ENCODE data around the gene LGALS1.

The LGALS1 gene

DNA sequence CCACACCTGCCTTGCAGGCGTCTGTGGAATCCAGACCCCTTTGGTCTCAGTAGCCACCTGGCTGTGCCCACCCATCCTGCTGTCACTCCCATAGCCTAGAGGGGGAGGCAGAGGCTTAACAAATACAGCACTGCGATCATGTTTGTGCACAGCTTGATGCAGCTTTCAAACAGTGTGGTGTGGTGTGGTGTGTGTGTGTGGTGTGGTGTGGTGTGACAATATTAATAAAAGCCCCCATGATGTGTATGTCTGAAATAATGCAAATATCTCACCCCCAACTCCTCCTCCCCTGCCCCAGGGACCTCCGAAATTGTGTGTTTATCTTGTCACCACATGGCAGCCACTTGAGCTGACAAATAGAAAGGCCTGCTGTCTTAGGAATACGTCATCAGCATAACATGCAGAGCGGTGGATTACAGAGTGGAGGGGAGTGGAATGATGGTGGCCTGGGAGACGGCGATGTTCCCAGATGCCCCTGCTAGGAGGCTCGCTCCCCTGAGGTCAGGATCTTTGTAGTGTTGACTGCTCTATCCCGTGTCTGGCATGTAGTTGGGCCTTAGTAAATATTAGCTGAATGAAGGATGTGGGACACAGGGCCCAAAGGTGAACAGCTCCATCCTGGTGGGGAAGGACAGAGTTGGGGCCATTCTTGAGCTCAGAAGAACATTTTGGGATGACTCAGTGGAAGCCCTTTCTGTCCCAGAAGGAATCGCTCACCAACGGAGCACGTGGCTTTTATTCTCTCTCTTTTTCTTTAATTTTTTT lies 14.1 kb upstream of the LGALS1 start:
- DNase-seq (ENCODE audit: low read depth in 4 of 4, low spot score in 1 of 4), result no peak

DNA sequence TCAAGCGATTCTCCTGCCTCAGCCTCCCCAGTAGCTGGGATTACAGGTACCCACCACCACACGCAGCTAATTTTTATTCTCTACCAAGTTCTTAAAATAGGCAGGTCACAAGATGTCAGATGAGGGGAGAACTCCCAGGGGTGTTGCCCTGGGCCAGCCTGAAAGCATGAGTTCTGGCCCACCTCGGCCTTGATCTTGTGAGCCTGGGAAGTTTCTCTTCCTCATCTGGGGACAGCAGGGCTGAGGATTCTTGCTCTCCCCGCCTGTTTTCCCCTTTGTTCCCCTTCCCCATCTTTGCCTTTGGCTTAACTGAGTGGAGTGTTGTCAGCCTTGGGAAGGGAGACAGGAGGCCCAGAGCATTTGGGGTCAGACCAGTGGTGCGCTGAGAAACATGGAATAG lies 13.4 kb upstream of the LGALS1 start:
- DNase-seq (ENCODE audit: low read depth in 4 of 4, low spot score in 1 of 4), result no peak

DNA sequence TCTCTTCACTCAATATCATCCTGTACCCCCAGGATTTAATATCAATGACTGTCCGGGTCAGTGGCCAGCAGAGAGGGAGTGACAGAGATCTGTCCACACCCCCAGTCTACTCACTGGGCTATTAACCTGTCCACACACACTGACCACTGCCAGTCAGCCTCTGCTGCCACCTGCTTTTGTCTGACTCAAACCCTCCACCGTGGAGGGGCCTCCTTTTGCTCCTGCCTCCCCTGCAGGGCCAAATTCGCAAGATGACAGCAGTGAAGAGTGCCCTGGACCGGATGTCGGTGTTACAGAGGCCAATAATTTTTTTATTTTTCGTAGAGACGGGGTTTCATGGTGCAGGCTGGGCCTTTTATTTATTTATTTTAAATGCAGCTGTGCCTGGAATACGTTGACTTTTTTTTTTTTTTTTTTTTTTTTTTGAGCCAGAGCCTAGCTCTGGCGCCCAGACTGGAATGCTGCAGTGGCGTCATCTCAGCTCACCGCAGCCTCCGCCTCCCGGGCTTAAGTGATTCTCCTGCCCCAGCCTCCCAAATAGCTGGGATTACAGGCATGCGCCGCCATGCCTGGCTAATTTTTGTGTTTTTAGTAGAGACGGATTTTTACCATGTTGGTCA lies 11.8 kb upstream of the LGALS1 start:
- no peak for DNase-seq (ENCODE audit: low read depth in 4 of 4, low spot score in 1 of 4)

DNA sequence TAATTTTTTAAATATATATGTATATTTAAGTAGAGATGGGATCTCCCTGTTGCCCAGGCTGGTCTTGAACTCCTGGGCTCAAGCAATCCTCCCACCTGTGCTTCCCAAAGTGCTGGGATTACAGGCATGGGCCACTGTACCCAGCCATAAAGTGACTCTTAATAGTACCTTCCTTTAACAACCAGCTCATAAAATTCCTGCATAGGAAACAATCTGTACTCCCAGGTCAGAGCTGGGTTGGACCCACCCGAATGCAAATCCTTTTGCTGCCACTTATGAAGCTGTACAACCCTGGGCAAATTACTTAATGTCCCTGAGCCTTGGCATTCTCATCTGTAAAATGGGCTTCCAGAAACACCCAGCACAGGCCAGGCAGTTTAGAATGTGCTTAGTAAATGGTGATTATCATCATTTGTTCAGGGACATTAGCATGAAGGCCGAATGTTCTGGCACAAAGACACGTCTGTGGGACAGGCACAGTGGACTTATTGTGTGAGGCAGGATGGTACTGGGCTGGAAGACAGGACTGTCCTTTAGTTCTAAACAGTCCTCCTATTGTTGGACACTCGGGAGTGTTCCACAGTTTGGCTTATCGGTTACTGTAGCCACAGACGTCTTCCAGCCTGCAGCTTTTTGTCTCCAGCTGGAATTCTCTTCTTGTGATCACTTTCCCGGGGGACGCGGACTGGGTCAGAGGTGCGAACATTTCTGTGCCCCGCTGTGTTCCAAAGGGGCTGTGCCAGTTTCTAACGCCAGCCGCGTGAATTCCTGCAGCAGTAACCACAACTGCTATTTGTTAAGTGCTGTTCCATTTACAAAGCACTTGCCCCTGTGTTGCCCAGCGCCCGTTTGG lies 11.0 kb upstream of the LGALS1 start:
- no peak for DNase-seq (ENCODE audit: low read depth in 4 of 4, low spot score in 1 of 4)

DNA sequence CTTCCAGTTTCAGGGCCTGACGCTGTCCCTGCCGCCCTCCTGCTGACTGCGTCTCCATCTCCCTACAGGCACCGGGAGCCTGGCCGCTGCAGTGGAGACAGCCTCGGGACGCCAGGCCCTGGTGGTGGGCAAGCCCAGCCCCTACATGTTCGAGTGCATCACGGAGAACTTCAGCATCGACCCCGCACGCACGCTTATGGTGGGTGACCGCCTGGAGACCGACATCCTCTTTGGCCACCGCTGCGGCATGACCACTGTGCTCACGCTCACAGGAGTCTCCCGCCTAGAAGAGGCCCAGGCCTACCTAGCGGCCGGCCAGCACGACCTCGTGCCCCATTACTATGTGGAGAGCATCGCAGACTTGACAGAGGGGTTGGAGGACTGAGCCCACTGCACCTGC lies 9.9 kb upstream of the LGALS1 start:
- no peak for DNase-seq (ENCODE audit: low read depth in 4 of 4, low spot score in 1 of 4)

DNA sequence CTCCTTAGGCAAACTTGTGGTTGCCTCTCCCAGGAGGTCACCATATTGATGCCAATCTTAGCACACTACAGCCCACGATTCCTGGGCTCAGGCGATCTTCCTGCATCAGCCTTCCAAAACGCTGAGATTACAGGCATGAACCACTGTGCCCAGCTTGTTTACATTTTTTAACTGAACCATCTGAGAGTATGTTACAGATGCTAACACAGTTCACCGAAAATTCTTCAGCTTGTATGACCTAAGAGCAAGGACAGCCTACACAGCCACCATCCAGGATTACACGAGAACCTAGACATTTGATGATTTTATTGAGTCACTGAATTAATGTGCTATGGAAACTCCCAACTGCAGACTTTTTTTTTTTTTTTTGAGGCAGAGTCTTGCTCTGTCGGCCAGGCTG lies 5.8 kb upstream of the LGALS1 start:
- no peak for DNase-seq (ENCODE audit: low read depth in 4 of 4, low spot score in 1 of 4)

DNA sequence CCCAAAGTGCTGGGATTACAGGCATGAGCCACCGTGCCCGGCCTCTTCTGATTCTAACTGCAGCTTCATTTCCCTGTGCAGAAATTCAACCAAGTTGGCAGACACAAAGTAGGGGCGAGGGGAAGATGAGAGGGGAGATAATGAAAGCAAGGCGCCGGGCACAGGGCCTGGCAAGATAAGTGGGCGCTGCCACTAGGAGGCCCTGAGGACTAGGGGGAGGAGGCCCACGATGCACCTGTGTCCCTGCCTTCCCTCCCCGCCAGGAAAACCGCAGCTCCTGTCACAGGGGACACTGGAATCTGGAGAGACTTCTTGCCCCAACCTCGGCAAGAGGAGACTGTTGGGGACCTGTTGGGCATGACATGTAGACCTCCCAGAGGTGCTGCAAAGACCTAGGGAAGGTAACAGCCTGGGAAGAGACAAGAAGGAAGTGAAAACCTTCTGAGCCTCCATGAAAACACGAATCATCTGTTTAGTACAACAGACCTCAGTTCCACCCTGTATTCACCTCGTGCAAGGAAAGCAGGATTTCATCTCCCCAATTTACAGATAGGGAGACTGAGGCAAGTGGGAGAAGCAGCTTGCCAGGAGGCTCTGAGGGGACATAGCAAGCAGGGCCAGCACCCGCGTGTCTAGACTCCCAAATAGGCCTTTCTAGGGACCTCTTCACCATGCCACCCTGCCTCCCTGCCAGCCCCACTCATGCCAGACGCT lies 3.1 kb upstream of the LGALS1 start:
- no peak for DNase-seq (ENCODE audit: low read depth in 4 of 4, low spot score in 1 of 4)

DNA sequence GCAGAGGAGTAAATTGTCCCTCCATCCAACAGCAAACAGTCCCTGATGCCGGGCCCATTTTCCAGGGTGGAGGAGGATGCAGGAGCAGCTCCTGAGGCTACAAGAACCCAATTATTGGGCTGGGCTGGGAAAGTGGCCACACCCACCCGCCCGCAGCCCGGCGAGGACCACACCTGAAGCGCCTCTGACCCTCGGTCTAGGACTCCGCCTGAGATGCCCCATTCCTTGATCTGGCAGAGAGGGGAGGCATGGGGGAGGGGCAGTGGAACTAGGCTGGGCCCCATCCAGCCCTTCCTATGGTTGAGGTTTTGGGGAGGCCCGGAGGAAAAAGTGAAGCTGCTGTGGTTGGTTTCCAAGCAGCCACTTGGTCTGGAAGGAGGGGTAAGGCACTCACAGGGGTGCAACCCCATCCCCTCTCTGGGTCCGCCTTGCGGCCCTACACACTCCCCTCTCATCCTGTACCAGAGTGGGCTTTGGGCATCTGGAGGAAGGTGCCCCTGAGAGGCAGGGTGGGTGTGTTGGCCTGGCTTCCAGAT lies 2.4 kb upstream of the LGALS1 start:
- no peak for DNase-seq (ENCODE audit: low read depth in 4 of 4, low spot score in 1 of 4)

DNA sequence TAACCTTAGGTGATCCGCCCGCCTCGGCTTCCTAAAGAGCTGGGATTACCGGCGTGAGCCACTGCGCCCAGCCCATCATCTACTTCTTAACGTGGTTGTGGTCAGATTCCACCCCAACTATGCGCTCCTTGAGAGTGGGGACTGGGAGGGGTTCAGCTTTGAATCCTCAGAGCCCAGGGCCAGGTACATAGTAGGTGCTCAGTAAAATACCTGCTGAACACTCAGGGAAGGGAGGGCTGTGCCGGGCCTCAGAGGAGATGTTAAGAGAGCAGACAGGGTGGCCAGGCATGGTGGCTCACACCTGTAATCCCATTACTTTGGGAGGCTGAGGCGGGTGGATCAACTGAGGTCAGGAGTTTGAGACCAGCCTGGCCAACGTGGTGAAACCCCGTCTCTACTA lies 1.2 kb upstream of the LGALS1 start:
- DNase-seq (ENCODE audit: low read depth in 4 of 4, low spot score in 1 of 4), result no peak

DNA sequence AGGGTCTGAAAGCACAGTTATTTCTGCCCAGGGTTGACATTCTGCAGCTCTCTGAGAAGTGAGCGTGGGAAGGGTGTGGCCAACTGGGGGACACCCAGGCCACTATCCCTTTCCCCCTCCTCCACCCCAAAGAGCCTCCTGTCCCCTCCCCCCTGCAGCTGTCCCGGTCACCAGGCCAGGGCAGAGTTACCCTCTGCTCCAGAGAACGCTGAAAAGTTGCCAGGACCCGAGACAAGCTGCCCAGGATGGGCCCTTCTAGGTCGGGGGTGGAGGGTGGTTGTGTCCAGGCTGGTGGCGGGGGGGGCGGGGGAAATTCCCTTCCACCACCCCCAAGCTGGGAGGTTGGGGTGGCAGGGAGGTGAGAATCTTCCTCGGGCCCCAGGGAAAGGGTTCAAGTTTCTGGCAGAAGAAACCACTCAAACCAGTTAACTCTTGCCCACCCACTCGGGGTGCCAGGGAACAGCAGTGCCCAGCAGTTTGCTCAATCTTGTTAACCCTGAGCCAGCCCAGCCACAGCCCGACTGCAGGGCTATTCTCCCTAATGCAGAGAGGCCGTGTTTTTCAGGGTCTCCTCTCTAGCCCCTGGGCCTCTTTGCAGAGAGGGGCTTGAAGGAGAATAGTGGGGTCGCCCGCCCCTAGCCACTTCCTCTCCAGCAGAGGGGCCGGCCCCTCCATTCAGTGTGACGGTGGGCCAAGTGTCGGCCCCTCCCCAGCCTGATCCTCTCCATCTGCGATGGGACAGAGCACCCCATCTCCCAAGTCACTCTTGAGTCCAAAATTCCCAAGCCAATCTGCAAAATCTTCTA lies 697 bp downstream of the LGALS1 start:
- DNase-seq (ENCODE audit: low read depth in 4 of 4, low spot score in 1 of 4), result peak in 1 of 4 experiments; percentile 11

DNA sequence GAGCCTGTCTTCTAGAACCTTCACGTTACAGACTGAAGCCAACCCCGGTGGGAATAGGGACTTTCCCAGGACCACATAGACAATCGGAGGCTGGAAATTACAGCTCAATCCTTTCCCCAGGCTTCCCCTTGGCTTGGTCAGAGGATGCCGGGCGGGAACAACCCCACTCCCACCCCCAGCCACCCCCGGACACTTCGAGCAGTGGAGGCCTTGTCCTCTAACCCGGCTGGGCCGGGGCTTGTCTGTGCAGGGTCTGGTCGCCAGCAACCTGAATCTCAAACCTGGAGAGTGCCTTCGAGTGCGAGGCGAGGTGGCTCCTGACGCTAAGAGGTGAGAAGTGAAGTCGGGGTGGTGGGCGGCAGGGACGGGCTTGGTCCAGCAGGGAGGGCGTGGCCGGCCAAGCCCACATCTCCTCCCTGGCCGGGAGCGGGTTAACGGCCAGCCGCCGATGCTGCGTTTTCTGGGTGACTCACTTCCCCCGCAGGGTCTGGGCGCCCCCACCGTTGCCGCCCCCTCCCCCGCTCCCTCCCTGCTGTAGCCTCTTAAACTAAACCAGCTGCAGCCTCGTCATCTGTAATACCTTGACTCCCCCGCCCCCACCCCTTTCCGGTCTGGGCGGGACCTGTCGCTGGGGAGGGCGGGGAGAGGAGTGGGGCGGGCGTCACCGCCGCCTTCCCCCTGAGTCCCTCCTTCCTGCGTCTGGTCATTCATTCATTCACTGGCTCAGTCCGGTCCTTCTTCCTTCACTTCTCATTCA lies 1.5 kb downstream of the LGALS1 start:
- peak; percentile 75 to 93 (median 88) for DNase-seq (ENCODE audit: low read depth in 4 of 4, low spot score in 1 of 4)

DNA sequence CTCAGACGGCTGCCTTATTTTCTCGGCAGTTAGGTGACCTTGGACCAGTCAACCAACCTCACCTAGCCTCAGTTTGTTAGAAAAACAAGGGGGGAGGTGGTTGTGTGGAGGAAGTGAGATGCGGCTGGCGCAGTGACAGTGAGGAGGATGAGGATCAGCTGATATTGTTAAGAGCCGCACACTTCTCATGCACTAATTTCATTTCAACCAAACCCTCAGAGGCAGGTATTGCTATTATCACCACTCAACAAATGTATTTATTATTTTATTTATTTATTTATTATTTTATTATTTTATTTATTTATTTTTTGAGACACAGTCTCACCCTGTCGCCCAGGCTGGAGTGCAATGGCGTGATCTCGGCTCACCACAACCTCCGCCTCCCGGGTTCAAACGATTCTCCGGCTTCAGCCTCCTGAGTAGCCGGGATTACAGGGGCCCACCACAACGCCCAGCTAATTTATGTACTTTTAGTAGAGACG lies 2.1 kb downstream of the LGALS1 start:
- DNase-seq (ENCODE audit: low read depth in 4 of 4, low spot score in 1 of 4), result no peak

DNA sequence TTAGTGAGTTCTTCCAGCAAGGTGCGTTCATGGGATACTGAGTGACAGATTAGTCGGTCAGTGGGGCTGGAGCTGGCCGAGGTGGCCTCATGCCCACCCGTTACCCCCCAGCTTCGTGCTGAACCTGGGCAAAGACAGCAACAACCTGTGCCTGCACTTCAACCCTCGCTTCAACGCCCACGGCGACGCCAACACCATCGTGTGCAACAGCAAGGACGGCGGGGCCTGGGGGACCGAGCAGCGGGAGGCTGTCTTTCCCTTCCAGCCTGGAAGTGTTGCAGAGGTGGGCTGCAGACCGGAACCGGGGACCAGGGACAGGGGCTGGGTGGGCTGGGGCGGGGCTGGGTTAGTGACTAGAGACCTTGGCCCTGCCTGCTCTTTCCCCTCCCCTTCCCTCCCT lies 2.9 kb downstream of the LGALS1 start:
- no peak for DNase-seq (ENCODE audit: low read depth in 4 of 4, low spot score in 1 of 4)

DNA sequence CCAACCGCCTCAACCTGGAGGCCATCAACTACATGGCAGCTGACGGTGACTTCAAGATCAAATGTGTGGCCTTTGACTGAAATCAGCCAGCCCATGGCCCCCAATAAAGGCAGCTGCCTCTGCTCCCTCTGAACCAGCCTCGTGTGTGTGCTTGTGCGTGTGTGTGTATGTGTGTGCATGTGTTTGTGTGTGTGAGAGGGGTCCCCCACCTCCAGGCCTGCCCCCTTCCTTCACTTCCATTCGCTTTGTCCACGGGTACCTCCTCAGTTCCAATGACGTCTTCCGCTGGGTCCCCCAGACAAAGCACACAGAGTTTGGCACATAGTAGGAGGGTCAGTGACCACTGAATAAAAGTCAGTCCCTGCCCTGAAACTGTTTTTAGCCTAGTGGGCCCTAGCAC lies 4.2 kb downstream of the LGALS1 start:
- DNase-seq (ENCODE audit: low read depth in 4 of 4, low spot score in 1 of 4), result no peak

DNA sequence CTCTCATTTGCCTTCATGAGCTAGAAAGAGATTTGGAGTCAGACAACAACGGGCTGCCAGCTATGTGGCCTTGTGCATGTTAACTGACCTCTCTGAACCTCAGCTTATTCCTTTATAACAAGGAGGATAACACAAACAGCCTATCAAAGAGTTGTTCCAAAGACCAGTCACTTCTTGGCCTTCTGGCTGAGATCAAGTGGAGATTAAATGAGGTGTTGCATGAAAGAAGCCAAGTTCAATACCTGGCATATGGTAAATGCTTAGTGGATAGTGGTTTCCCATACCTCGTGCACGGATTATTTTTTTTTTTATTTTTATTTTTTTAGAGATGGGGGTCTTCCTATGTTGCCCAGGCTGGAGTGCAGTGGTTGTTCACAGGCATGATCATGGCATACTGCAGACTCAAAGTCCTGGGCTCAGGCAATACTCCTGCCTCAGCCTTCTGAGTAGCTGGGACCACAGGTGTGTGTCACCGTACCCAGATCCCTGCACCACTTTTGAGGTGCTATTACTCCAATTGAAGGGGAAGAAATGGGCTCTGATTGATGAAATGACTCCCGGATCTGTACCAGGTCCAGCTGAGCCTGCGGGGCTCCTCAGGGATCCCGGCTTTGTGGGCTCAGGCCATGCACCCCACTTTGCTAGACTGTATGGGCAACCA lies 4.9 kb downstream of the LGALS1 start:
- no peak for DNase-seq (ENCODE audit: low read depth in 4 of 4, low spot score in 1 of 4)

DNA sequence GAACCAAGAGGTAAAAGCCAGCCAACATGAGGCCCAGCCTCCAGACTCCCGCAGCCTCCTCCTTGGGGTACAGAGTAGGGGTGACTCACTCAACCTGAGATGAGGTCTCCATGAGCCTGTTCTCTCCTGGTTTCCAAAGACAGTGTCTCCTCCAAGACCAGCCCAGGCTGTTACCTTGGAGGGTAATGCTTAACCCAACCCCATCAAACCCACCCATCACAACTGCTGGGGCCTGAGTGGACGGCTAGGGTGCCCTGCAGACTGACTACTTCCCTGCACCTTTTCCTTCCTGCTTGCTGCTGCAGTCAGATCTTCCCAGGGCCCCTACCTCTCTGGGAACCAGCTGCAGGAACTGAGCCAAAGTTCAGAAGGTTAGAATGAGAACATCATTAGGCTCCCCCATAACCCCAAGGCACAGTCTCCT lies 5.6 kb downstream of the LGALS1 start:
- no peak for DNase-seq (ENCODE audit: low read depth in 4 of 4, low spot score in 1 of 4)

DNA sequence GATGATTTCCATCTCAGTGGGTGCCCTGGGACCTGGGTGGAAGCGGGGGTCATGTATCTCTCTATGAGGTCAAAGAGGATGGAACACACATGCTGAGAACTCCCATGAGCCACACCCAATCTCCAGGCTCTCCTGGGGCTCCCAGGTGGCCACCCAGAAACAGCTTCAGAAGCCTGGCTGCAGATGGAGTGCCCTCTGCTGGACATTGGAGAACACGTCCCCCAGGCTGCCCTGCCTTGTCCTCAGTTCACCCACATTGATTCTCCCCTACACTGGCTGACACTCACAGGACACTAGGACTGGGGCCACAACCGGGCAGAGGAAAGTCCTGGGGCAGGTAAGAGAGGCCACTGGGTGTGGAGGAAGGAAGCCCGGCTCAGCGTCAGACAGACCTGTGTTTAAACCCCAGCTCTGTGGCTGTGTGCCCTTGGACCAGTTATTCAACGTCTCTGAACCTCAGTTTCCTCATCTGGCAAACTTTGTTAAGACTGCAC lies 6.2 kb downstream of the LGALS1 start:
- peak; percentile 39 to 73 (median 48) for DNase-seq (ENCODE audit: low read depth in 4 of 4, low spot score in 1 of 4)

DNA sequence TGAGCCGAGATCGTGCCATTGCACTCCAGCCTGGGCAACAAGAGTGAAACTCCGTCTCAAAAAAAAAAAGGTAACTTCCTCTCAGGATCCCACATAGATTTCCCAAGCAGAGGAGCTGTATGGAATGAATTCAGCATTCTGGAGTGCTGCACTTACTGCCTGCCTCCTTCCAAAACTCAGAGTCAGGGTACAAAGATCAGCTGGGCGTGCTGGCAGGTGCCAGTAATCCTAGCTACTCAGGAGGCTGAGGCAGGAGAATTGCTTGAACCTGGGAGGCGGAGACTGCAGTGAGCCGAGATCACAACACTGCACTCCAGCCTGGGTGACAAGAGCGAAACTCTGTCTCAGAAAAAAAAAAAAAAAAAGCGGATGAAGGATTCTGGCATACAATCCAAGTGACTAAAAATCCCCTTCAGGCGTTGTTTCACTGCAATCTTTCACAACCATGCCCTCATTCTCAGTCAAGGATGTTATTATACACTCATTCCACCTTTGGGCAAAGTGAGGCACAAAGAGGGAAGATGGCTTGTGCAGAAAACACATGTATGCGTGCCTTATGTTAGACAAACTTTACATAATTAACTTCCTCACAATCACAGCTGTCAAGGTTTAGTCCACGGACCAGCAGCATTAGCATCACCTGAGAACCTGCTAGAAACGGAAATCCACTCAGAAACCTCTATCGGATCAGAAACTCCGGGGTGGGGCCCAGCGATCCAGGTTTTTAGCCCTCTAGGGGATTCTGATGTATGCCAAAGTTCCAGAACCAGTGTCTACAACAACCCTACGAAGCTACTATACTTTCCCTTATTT lies 9.6 kb downstream of the LGALS1 start:
- DNase-seq (ENCODE audit: low read depth in 4 of 4, low spot score in 1 of 4), result no peak
